ENCODE measurements around the gene PIGT. TPM values are rescaled to one million over a fixed set of nuclear protein-coding genes. Genes with fewer than 3 reads are reported as not detected.

PIGT gene
- polyA plus RNA-seq, 3 donors = 49.2 to 87.6 (median 59.7) TPM

DNA sequence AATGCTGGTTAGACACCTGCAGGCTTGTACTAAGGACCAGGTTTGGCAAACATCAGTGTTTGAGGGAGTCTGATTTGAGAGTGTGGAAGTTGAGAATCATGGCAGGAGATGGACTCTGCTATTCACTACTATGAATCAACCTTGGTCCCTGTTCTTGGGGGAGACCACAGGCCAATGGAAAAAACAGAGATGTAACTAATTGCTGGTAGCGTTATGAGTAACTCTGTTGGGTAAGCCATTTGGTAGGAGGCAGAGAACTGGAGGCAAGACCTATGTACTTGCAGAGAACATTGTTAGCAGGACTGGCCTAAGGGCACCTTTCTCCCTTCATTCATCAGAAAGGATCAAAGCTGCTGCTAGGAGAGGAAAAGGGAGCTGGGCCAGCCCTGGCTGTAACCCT is 45.3 kb downstream of the PIGT start:
- peaks cover 6% of the 10 kb centered on the region for H3K4me1 Mint-ChIP-seq
- Histone ChIP-seq H4K20me1 (ENCODE audit: insufficient read depth, low read length) (no peaks in the 10 kb centered on the region), H3K79me2 (ENCODE audit: insufficient read depth, low read length) (no peaks in the 10 kb centered on the region), H3K27ac (ENCODE audit: low read depth in 1 of 2, low read length in 2 of 2) (no peak overlapping the region), H3K27me3 (ENCODE audit: control insufficient read depth in 2 of 2, insufficient read depth in 2 of 2, low read length in 2 of 2) (no peaks in the 10 kb centered on the region), H3K4me1 (ENCODE audit: control insufficient read depth in 1 of 2, insufficient read depth in 2 of 2, low read length in 2 of 2) (peaks cover 0 to 4% of the 10 kb centered on the region in 2 donors), H3K4me2 (replicated peaks; ENCODE audit: extremely low read depth, low read length, poor library complexity, severe bottlenecking) (no peak overlapping the region), H2AFZ (ENCODE audit: insufficient read depth, low read depth, low read length, poor library complexity, severe bottlenecking) (no peak overlapping the region), H3K9me3 (replicated peaks in 1 of 2; ENCODE audit: control insufficient read depth in 1 of 2, insufficient read depth in 1 of 2, low read length in 2 of 2) (no peaks in the 10 kb centered on the region), H3K4me3 (replicated peaks in 1 of 3; ENCODE audit: low read depth in 2 of 3, low read length in 3 of 3) (no peak overlapping the region), H3K36me3 (replicated peaks in 1 of 2; ENCODE audit: control insufficient read depth in 1 of 2, insufficient read depth in 2 of 2, low read length in 2 of 2) (no peaks in the 10 kb centered on the region), H3K9ac (ENCODE audit: insufficient read depth, low read length, poor library complexity, severe bottlenecking) (no peak overlapping the region)
- no peak overlapping the region for H3K27ac Mint-ChIP-seq
- TF ChIP-seq, protein P1, sequence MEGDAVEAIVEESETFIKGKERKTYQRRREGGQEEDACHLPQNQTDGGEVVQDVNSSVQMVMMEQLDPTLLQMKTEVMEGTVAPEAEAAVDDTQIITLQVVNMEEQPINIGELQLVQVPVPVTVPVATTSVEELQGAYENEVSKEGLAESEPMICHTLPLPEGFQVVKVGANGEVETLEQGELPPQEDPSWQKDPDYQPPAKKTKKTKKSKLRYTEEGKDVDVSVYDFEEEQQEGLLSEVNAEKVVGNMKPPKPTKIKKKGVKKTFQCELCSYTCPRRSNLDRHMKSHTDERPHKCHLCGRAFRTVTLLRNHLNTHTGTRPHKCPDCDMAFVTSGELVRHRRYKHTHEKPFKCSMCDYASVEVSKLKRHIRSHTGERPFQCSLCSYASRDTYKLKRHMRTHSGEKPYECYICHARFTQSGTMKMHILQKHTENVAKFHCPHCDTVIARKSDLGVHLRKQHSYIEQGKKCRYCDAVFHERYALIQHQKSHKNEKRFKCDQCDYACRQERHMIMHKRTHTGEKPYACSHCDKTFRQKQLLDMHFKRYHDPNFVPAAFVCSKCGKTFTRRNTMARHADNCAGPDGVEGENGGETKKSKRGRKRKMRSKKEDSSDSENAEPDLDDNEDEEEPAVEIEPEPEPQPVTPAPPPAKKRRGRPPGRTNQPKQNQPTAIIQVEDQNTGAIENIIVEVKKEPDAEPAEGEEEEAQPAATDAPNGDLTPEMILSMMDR (IDR thresholded peaks at IDR 0.05) = no peak
- no peaks in the 10 kb centered on the region for H3K36me3 Mint-ChIP-seq
- no peaks in the 10 kb centered on the region for H3K27me3 Mint-ChIP-seq (ENCODE audit: low read depth in 3 of 3)
- intact Hi-C loops (cut with micrococcal nuclease) = no loop called here
- no peak overlapping the region for H3K4me3 Mint-ChIP-seq
- WGBS (ENCODE audit: insufficient coverage) = 100% methylated on average over 1 of the region's 1 CpG
- H3K9me3 Mint-ChIP-seq = no peaks in the 10 kb centered on the region
- no peak for DNase-seq

DNA sequence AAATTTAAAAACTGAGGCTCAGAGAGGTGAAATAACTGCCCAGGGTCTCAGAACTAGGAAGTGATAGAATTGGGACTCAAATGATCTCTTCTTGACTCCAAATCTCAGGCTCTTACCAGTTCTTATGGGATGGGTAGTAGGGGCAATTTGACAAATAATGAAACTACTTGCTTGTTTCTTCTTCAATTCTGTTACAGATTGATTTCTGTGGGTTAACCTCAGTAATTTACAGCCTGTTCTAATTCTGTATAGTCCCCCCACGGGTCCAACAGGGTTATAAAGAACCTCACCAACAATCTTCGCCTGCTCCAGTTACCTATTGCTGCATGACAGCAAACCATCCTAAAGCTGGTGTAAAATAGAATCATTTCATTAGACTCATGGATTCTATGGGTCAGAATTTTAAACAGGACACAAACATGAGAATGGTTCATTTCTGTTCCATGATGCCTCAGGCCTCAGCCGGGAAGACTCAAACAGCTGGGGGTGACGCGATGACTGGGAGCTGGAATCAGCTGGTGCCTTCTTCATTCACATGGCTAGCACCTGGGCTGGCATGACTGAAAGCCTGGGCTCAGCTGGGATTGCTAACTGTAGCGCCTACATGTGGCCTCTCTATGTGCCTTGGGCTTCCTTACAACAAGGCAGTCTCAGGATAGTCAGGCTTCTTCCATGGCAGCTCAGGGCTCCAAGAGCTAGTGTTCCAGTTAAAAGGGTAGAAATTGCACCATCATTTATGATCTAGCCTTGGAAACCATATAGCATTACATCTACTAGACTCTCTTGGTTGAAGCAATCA is 47.0 kb downstream of the PIGT start:
- intact Hi-C loops (cut with micrococcal nuclease) = no loop called here
- Mint-ChIP-seq H3K4me3 (no peak overlapping the region), H3K27ac (no peak overlapping the region), H3K27me3 (ENCODE audit: low read depth in 3 of 3) (peaks cover 0 to 5% (median 2%) of the 10 kb centered on the region in 3 donors), H3K36me3 (no peaks in the 10 kb centered on the region), H3K9me3 (peaks cover 0 to under 1% (median 0%) of the 10 kb centered on the region in 7 donors), H3K4me1 (peaks cover 6% of the 10 kb centered on the region)
- WGBS (ENCODE audit: insufficient coverage) = 97% methylated on average over 4 of the region's 6 CpGs
- TF ChIP-seq, protein P1 (IDR thresholded peaks at IDR 0.05) = no peak
- no peak overlapping the region for H3K4me2 ChIP-seq (replicated peaks; ENCODE audit: extremely low read depth, low read length, poor library complexity, severe bottlenecking)
- H2AFZ ChIP-seq (ENCODE audit: insufficient read depth, low read depth, low read length, poor library complexity, severe bottlenecking) = no peak overlapping the region
- no peaks in the 10 kb centered on the region for H4K20me1 ChIP-seq (ENCODE audit: insufficient read depth, low read length)
- no peaks in the 10 kb centered on the region for H3K9me3 ChIP-seq (replicated peaks in 1 of 2; ENCODE audit: control insufficient read depth in 1 of 2, insufficient read depth in 1 of 2, low read length in 2 of 2)
- DNase-seq = no peak
- H3K36me3 ChIP-seq (replicated peaks in 1 of 2; ENCODE audit: control insufficient read depth in 1 of 2, insufficient read depth in 2 of 2, low read length in 2 of 2) = no peaks in the 10 kb centered on the region
- H3K79me2 ChIP-seq (ENCODE audit: insufficient read depth, low read length) = no peaks in the 10 kb centered on the region
- H3K9ac ChIP-seq (ENCODE audit: insufficient read depth, low read length, poor library complexity, severe bottlenecking) = no peak overlapping the region
- H3K4me1 ChIP-seq (ENCODE audit: control insufficient read depth in 1 of 2, insufficient read depth in 2 of 2, low read length in 2 of 2) = peaks cover 0 to 4% of the 10 kb centered on the region in 2 donors
- peaks cover 0 to 5% of the 10 kb centered on the region in 2 donors for H3K27me3 ChIP-seq (ENCODE audit: control insufficient read depth in 2 of 2, insufficient read depth in 2 of 2, low read length in 2 of 2)
- H3K4me3 ChIP-seq (replicated peaks in 1 of 3; ENCODE audit: low read depth in 2 of 3, low read length in 3 of 3) = no peak overlapping the region
- H3K27ac ChIP-seq (ENCODE audit: low read depth in 1 of 2, low read length in 2 of 2) = no peak overlapping the region
